SK-N-SH (cell line): ENCODE results near the gene PKP1.

Source experiments
- CTCF ChIP-seq: fragments of 200-600 bp; sonication (generic); IDR thresholded peaks from 2 replicates; pipeline ENCODE4 v1.6.1; 2017; ENCODE audit warnings: antibody characterized with exemption, mild to moderate bottlenecking, moderate library complexity
- PBX3 ChIP-seq: IDR thresholded peaks from 2 replicates; pipeline ENCODE4; 2012
- POLR2AphosphoS5 ChIP-seq: IDR thresholded peaks from 2 replicates; pipeline ENCODE4 v1.6.1; 2012; ENCODE audit warnings: low read depth, low read length
- RCOR1 ChIP-seq: fragments of 150-350 bp; IDR thresholded peaks from 2 replicates; pipeline ENCODE4 v1.6.1; 2017; ENCODE audit warnings: antibody characterized with exemption, low read length
- TAF1 ChIP-seq: IDR thresholded peaks from 2 replicates; pipeline ENCODE4 v1.6.1; 2012; ENCODE audit warnings: low read depth, mild to moderate bottlenecking, low read length, moderate library complexity, borderline replicate concordance
- USF1 ChIP-seq: IDR thresholded peaks from 2 replicates; pipeline ENCODE4 v1.4.0; 2012; ENCODE audit warnings: low read depth, borderline replicate concordance

- TF ChIP-seq PBX3 (no peak), RCOR1 (no peak), CTCF (no peak), USF1 (no peak), TAF1 (no peak), POLR2AphosphoS5 (no peak)
Observed at GRCh38 chr1:201302163-201303152, 19.2 kb downstream of the PKP1 start.
